GM23338 (cell line): Measurements from ENCODE around the gene AGER. TPM values are rescaled to one million over a fixed set of nuclear protein-coding genes. Genes with fewer than 3 reads are reported as not detected.
A peak's percentile ranks its signal among the peaks of the same experiment; 100 is the strongest.

Source experiments
- EZH2 ChIP-seq: fragments of 200-600 bp; sonication (generic); IDR thresholded peaks from one replicate; pipeline ENCODE4 v1.8.0; 2017; ENCODE audit warnings: antibody characterized with exemption, mild to moderate bottlenecking, low read depth; ENCODE audit not compliant: unreplicated experiment
- NANOG ChIP-seq: IDR thresholded peaks from 2 replicates; pipeline ENCODE4 v1.6.1; 2016; ENCODE audit warnings: antibody characterized with exemption, borderline replicate concordance
- POLR2AphosphoS5 ChIP-seq: IDR thresholded peaks from 2 replicates; pipeline ENCODE4 v1.6.1; 2016; ENCODE audit warnings: antibody characterized with exemption, low read depth
- polyA plus RNA-seq: library from polyadenylated mRNA; unstranded; fragments of >200 nt; fragmentation: Nextera tagmentation; extraction: Ambion mirVana; gene quantifications from 2 replicates; pipeline ENCODE4 v1.2.1, GENCODE V29; 2016
- total RNA-seq: library from RNA; depleted of rRNA; stranded (reverse); fragments of >200 nt; shearing (Covaris generic); gene quantifications from 2 replicates; pipeline ENCODE4 v1.2.3, GENCODE V29; 2014
- TF ChIP-seq, protein P1 (sequence below): fragments of 250-450 bp; sonication (Bioruptor Pico); IDR thresholded peaks from 2 replicates; pipeline ENCODE4 v1.5.0; 2020; ENCODE audit warnings: mild to moderate bottlenecking, moderate library complexity
- TF ChIP-seq, protein P2 (sequence below): IDR thresholded peaks from one replicate; pipeline ENCODE4 v1.6.1; 2018; ENCODE audit warnings: antibody characterized with exemption; ENCODE audit not compliant: unreplicated experiment

The AGER gene
- total and polyA plus RNA-seq, 2 experiments from 2014 or later: 2.3 to 3.4 TPM

DNA sequence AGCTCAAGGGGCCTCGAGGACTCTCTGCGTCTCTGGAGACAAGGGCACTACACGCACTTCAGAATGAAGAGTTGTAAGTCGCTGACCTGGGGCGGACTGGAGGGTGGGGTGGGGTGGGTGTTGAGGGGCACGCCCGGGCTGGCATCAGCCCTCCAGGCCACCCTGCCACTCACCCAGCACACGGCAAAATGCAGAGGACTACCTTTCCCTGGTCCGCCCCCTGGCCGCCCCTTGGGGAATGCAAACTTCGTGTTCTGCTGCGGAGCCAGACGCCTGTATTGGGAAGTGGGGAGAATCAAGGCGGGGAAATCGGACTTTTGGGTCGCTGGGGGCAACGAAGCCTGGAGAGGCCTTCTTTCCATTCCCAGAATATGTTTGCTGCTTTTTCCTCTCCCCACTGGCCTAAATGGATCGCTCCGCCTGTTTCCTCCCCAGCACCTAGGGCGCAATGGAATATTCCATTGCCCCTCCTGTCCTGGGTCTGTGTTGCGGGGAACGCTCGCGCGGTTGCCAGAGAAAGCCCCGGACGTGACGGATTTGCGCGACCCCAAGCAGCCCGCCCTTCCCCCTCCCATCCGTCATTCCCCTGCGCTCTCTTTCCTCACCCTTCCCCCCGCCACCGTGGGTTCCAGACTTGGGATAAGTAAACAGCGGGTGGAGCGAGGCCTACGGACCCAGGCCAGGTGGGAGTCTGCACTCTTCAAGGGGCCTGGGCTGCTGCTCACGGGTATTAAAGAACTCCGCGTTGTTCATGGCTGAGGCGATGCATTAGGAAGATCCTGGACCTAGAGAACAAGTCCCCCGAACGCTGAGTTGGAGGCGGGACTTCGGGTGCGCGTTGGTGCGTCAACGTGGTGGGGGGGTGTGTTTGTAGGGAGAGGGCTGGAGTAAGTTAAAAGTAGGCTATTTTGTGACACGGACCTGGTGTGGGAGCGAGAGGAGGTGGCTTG is 30.2 kb downstream of the AGER start, which contains the start of gene PPT2 (continued):
- TF ChIP-seq, protein P1, sequence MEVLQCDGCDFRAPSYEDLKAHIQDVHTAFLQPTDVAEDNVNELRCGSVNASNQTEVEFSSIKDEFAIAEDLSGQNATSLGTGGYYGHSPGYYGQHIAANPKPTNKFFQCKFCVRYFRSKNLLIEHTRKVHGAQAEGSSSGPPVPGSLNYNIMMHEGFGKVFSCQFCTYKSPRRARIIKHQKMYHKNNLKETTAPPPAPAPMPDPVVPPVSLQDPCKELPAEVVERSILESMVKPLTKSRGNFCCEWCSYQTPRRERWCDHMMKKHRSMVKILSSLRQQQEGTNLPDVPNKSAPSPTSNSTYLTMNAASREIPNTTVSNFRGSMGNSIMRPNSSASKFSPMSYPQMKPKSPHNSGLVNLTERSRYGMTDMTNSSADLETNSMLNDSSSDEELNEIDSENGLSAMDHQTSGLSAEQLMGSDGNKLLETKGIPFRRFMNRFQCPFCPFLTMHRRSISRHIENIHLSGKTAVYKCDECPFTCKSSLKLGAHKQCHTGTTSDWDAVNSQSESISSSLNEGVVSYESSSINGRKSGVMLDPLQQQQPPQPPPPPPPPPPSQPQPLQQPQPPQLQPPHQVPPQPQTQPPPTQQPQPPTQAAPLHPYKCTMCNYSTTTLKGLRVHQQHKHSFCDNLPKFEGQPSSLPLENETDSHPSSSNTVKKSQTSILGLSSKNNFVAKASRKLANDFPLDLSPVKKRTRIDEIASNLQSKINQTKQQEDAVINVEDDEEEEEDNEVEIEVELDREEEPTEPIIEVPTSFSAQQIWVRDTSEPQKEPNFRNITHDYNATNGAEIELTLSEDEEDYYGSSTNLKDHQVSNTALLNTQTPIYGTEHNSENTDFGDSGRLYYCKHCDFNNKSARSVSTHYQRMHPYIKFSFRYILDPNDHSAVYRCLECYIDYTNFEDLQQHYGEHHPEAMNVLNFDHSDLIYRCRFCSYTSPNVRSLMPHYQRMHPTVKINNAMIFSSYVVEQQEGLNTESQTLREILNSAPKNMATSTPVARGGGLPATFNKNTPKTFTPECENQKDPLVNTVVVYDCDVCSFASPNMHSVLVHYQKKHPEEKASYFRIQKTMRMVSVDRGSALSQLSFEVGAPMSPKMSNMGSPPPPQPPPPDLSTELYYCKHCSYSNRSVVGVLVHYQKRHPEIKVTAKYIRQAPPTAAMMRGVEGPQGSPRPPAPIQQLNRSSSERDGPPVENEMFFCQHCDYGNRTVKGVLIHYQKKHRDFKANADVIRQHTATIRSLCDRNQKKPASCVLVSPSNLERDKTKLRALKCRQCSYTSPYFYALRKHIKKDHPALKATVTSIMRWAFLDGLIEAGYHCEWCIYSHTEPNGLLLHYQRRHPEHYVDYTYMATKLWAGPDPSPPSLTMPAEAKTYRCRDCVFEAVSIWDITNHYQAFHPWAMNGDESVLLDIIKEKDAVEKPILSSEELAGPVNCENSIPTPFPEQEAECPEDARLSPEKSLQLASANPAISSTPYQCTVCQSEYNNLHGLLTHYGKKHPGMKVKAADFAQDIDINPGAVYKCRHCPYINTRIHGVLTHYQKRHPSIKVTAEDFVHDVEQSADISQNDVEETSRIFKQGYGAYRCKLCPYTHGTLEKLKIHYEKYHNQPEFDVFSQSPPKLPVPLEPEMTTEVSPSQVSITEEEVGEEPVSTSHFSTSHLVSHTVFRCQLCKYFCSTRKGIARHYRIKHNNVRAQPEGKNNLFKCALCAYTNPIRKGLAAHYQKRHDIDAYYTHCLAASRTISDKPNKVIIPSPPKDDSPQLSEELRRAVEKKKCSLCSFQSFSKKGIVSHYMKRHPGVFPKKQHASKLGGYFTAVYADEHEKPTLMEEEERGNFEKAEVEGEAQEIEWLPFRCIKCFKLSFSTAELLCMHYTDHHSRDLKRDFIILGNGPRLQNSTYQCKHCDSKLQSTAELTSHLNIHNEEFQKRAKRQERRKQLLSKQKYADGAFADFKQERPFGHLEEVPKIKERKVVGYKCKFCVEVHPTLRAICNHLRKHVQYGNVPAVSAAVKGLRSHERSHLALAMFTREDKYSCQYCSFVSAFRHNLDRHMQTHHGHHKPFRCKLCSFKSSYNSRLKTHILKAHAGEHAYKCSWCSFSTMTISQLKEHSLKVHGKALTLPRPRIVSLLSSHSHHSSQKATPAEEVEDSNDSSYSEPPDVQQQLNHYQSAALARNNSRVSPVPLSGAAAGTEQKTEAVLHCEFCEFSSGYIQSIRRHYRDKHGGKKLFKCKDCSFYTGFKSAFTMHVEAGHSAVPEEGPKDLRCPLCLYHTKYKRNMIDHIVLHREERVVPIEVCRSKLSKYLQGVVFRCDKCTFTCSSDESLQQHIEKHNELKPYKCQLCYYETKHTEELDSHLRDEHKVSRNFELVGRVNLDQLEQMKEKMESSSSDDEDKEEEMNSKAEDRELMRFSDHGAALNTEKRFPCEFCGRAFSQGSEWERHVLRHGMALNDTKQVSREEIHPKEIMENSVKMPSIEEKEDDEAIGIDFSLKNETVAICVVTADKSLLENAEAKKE: no peak
- TF ChIP-seq, protein P2, sequence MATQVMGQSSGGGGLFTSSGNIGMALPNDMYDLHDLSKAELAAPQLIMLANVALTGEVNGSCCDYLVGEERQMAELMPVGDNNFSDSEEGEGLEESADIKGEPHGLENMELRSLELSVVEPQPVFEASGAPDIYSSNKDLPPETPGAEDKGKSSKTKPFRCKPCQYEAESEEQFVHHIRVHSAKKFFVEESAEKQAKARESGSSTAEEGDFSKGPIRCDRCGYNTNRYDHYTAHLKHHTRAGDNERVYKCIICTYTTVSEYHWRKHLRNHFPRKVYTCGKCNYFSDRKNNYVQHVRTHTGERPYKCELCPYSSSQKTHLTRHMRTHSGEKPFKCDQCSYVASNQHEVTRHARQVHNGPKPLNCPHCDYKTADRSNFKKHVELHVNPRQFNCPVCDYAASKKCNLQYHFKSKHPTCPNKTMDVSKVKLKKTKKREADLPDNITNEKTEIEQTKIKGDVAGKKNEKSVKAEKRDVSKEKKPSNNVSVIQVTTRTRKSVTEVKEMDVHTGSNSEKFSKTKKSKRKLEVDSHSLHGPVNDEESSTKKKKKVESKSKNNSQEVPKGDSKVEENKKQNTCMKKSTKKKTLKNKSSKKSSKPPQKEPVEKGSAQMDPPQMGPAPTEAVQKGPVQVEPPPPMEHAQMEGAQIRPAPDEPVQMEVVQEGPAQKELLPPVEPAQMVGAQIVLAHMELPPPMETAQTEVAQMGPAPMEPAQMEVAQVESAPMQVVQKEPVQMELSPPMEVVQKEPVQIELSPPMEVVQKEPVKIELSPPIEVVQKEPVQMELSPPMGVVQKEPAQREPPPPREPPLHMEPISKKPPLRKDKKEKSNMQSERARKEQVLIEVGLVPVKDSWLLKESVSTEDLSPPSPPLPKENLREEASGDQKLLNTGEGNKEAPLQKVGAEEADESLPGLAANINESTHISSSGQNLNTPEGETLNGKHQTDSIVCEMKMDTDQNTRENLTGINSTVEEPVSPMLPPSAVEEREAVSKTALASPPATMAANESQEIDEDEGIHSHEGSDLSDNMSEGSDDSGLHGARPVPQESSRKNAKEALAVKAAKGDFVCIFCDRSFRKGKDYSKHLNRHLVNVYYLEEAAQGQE: no peak
- TF ChIP-seq EZH2 (no peak), NANOG (no peak), POLR2AphosphoS5 (peak; percentile 36; the same call in 1 of the 2 replicates)
